Measurements from ENCODE around the gene NELFB.

GRCh38 chr9:137312852-137313325 is 57.8 kb downstream of the NELFB start:
- TF ChIP-seq POLR2A (IDR thresholded peaks at IDR 0.05) = no peak
- TF ChIP-seq CTCF (IDR thresholded peaks at IDR 0.05) = no peak

Measured in testis (tissue), 2 donors.